MG63 (cell line): ENCODE results near the gene TINAG. TPM values are rescaled to one million over a fixed set of nuclear protein-coding genes. Genes with fewer than 3 reads are reported as not detected.
"Not testable (repeated sequence)": the region's sequence is repeated elsewhere in the genome, so short reads cannot be mapped to it uniquely, and the experiment has no call there.

Experiments
- DNase-seq: peaks from one replicate; pipeline ENCODE4 v3.0.0-alpha.2; 2020
- H3K27me3 ChIP-seq: fragments of 250-450 bp; sonication (Bioruptor Pico); 2 replicates; pipeline ENCODE4 v1.5.1; 2020; ENCODE audit warnings: mild to moderate bottlenecking, moderate library complexity
- H3K36me3 ChIP-seq: fragments of 250-450 bp; sonication (Bioruptor Pico); 2 replicates; pipeline ENCODE4 v1.5.1; 2020; ENCODE audit warnings: mild to moderate bottlenecking, moderate library complexity
- H3K4me3 ChIP-seq: fragments of 250-450 bp; sonication (Bioruptor Pico); 2 replicates; pipeline ENCODE4 v1.5.1; 2020; ENCODE audit warnings: mild to moderate bottlenecking, moderate library complexity
- H3K9me3 ChIP-seq: fragments of 250-450 bp; sonication (Bioruptor Pico); 2 replicates; pipeline ENCODE4 v1.5.1; 2020; ENCODE audit warnings: mild to moderate bottlenecking, moderate library complexity
- total RNA-seq: library from RNA; depleted of rRNA; stranded (reverse); fragments of >200 nt; shearing (Covaris generic); gene quantifications from 2 replicates; pipeline ENCODE4 v1.2.3, GENCODE V29; 2014; ENCODE audit warnings: low replicate concordance

Gene TINAG
- total RNA-seq, 1 experiment from 2014 or later: not detected

- Histone ChIP-seq H3K9me3 (no peaks in the 10 kb centered on the region), H3K36me3 (no peaks in the 10 kb centered on the region), H3K4me3 (no peak overlapping the region), H3K27me3 (no peaks in the 10 kb centered on the region)
- no peak for DNase-seq
These were observed 16.5 kb upstream of the TINAG start for GRCh38 chr6:54291738-54292137.

DNA sequence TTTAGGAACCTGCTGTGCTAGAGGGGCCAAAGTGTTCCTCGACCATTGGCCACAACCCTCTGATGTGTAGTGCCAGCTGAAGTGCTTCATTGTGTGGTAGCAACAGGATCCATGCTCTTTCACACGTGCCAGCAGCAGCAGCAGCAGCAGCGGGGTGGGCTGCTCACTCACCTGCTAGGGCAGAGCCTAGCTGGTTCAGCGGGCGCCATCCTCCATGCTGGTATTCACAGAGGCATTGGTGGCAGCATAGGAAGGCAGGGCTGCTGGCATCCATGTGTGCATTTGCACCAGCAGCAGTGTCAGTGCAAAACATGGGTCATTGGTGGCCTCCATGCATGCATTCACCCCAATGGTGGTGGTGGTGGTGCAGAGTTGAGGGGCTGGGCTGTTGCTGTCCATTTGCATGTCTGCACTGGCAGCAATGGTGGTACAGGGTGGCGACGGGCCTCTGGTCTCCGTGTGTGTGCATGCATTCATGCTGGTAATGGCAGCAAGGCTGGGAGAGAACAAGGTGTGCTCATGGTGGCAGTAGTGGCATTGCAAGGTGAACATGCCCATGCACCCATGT is 13.2 kb upstream of the TINAG start:
- no peaks in the 10 kb centered on the region for H3K9me3 ChIP-seq
- no peak for DNase-seq
- no peaks in the 10 kb centered on the region for H3K27me3 ChIP-seq
- H3K4me3 ChIP-seq: no peak overlapping the region
- no peaks in the 10 kb centered on the region for H3K36me3 ChIP-seq

DNA sequence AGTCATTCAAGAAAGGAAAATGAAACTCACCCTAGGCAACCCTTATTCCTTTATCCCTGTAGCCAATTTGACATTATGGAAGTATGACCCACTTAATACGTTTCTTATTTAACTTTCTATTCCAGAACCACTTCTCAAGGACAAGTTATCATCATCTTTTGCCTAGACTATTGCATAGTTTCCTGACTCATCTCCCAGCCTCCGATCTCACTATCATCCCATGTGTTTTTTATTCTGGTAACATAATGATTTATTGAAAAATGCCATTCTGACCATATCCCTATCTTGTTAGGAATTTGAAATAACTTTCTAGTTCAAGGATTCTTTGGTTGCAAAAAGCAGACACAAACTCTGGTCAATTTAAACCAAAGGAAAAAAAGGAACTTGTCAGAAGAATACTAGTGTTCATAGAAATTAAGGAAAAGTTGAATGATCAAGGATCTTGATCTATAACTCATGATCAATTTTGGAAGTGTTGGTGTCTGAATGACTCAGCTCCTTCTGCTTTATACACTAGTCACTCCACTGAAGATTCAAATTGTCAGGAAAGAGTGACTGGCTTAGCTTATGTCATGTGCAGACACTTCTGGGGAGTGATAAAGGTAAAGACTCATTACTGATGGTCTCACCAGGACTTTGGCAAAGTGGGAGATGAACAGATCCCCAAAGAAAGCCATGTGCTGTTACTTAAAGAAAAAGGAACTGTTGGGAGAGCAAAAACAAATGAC is 8.5 kb upstream of the TINAG start:
- no peaks in the 10 kb centered on the region for H3K27me3 ChIP-seq
- DNase-seq: no peak
- H3K9me3 ChIP-seq: no peaks in the 10 kb centered on the region
- no peak overlapping the region for H3K4me3 ChIP-seq
- no peaks in the 10 kb centered on the region for H3K36me3 ChIP-seq

DNA sequence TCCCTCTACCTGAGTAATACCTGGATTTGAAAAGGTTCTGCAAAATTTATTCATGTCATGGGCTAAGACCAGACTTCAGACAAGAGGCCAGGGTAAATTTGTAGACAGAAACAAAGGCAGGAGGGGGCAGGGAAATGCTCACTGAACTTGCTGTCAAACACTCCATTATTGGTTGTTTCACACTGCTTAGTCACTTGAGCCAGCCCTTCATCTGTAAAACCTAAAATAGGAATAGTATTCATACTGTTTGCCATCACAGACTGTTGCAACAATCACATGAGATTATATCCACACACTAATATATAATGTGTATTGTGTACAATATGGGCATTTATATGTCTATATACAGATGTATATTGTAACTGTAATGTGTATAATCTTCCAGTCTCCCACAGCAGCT is 6.5 kb upstream of the TINAG start:
- no peaks in the 10 kb centered on the region for H3K36me3 ChIP-seq
- H3K4me3 ChIP-seq: no peak overlapping the region
- no peaks in the 10 kb centered on the region for H3K27me3 ChIP-seq
- no peak for DNase-seq
- H3K9me3 ChIP-seq: no peaks in the 10 kb centered on the region

DNA sequence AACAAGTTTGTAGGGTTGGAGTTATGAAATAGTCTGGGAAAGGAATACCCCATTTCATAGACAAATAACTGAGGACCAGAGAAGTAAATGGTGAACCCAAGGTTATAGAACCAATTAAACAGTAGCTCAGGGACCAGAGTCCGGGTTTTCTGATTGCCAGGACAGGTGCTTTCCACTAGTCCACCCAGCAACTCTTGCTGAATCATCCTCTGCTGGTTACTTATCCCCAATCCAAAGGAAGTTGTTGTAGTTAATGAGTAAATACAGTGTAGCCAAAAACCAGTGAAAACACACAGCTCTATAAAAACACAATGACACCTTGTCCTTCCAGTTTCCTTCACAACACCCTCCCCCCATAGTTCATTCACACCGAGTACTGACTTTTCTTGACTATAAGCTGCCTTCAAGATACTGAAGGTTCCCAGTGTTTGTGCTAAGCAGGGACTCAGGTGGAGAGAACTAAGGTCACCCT is 766 bp upstream of the TINAG start:
- no peak for DNase-seq
- H3K4me3 ChIP-seq: no peak overlapping the region
- no peaks in the 10 kb centered on the region for H3K9me3 ChIP-seq
- no peaks in the 10 kb centered on the region for H3K36me3 ChIP-seq
- no peaks in the 10 kb centered on the region for H3K27me3 ChIP-seq

DNA sequence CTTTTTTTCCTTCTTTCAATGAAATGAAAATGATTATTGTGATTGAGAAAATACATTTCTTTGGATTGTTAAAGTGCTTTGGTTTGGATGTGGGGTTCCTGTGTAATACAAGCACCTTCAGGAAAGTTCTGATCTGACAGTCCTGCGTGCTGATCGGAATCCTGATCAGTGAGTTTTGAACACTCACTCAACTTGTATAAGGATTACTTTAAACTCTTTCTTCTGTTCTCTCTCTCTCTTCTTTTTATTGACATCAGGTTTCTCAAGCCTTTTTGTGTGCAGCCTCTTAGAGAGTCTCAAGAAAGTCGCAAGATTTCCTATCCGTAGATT is 710 bp downstream of the TINAG start:
- H3K36me3 ChIP-seq: no peaks in the 10 kb centered on the region
- DNase-seq: no peak
- H3K9me3 ChIP-seq: no peaks in the 10 kb centered on the region
- no peak overlapping the region for H3K4me3 ChIP-seq
- H3K27me3 ChIP-seq: no peaks in the 10 kb centered on the region

DNA sequence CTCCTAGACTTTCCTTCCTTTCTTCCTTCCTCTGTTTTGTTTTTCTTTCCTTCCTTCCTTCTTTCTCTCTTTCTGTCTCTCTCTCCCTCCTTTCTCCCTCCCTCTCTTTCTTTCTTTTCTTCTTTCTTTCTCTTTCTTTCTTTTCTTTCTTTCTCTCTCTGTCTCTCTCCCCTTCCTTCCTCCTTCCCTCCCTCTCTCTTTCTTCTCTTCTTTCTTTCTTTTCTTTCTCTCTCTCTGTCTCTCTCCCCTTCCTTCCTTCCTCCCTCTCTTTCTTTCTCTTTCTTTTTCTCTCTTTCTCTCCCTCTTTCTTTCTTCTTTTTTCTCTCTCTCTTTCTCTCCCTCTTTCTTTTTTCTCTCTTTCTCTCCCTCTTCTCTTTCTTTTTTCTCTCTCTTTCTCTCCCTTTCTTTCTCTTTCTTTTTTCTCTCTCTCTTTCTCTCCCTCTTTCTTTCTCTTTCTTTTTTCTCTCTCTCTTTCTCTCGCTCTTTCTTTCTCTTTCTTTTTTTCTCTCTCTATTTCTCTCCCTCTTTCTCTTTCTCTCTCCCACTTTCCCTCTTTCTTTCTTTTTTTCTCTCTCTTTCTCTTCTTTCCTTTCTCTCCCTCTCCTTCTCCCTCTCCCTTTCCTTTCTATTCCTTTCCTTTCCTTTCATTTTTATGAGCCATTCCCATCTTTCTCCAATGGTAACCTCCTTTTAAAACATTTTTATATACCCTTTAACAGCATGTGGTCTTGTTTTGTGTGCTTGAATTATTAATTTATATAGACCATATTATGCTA is 2.3 kb downstream of the TINAG start:
- H3K4me3 ChIP-seq: no peak overlapping the region
- H3K27me3 ChIP-seq: no peaks in the 10 kb centered on the region
- H3K36me3 ChIP-seq: no peaks in the 10 kb centered on the region
- no peak for DNase-seq
- no peaks in the 10 kb centered on the region for H3K9me3 ChIP-seq

DNA sequence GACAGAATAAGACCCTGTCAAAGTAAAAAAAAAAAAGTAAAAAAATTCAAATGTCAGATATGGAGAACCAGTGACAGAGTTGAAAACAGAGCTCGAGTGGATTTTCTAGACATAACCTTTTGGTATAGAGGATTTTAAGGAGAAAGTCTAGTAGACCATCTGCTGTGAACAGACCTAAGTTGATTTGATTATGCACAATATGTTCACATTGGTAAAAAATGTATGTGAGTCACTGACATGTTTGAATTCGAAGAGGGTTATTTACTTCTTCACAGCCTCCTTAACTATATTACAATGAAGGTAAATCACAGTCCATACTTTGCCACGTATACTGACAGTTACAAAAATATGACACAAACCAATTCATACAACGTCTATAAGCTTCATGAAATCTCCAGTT is 7.4 kb downstream of the TINAG start:
- Histone ChIP-seq H3K9me3 (no peaks in the 10 kb centered on the region), H3K4me3 (no peak overlapping the region), H3K36me3 (no peaks in the 10 kb centered on the region), H3K27me3 (no peaks in the 10 kb centered on the region)
- no peak for DNase-seq

GRCh38 chr6:54320871-54321270 is 12.6 kb downstream of the TINAG start:
- DNase-seq: no peak
- Histone ChIP-seq H3K36me3 (no peaks in the 10 kb centered on the region), H3K9me3 (no peaks in the 10 kb centered on the region), H3K27me3 (no peaks in the 10 kb centered on the region), H3K4me3 (no peak overlapping the region)

- peak; percentile 4 for DNase-seq
- H3K4me3 ChIP-seq: no peak overlapping the region
- no peaks in the 10 kb centered on the region for H3K36me3 ChIP-seq
- no peaks in the 10 kb centered on the region for H3K27me3 ChIP-seq
- H3K9me3 ChIP-seq: no peaks in the 10 kb centered on the region
These were observed 19.4 kb downstream of the TINAG start for GRCh38 chr6:54327631-54328030.

- not testable (repeated sequence) for H3K27me3 ChIP-seq, H3K9me3 ChIP-seq, DNase-seq, H3K36me3 ChIP-seq, H3K4me3 ChIP-seq
These were observed 23.3 kb downstream of the TINAG start for GRCh38 chr6:54331571-54331970.

DNA sequence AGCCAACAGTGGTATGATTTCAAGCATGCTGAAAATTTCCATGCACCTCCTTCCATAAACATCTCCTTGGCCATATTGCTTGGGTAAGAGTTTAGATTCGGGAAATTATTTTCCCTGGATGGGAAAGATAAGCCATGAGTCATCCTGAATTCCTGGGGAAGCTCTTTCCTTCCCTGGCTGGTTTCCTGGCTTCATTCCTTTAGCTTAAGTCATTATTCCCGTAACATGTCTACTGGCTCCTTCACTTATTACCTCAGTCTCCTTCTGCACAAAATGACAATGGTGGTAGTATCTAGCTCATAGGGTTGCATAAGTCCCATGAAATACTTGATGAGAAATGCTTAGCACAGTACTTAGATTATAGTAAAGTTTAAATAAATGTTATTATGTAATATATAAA is 27.6 kb downstream of the TINAG start:
- no peaks in the 10 kb centered on the region for H3K27me3 ChIP-seq
- no peaks in the 10 kb centered on the region for H3K9me3 ChIP-seq
- H3K36me3 ChIP-seq: no peaks in the 10 kb centered on the region
- peak; percentile 25 for DNase-seq
- H3K4me3 ChIP-seq: no peak overlapping the region

DNA sequence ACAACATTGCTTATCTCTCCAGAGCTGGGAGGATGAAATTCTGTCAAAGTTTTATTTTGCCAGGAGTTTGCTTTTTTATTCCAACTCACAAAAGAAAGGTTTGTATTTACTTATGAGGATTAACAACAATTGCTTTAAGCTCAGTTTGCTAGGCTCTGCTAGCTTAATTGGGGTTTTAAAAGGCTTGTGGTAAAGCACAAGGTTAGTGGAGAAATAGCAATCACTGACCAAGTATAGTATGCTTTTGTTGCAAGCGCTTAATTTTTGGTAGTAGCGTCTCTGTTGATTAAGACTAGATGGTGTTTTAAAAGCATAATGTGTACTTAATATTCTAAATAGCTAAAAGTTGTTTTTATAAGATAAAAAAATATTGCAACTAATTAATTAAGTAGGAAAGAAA is 45.7 kb downstream of the TINAG start:
- H3K36me3 ChIP-seq: no peaks in the 10 kb centered on the region
- no peaks in the 10 kb centered on the region for H3K9me3 ChIP-seq
- no peaks in the 10 kb centered on the region for H3K27me3 ChIP-seq
- no peak for DNase-seq
- no peak overlapping the region for H3K4me3 ChIP-seq

GRCh38 chr6:54354608-54355007 is 46.4 kb downstream of the TINAG start:
- H3K9me3 ChIP-seq: no peaks in the 10 kb centered on the region
- H3K27me3 ChIP-seq: no peaks in the 10 kb centered on the region
- no peak for DNase-seq
- H3K36me3 ChIP-seq: no peaks in the 10 kb centered on the region
- no peak overlapping the region for H3K4me3 ChIP-seq

DNA sequence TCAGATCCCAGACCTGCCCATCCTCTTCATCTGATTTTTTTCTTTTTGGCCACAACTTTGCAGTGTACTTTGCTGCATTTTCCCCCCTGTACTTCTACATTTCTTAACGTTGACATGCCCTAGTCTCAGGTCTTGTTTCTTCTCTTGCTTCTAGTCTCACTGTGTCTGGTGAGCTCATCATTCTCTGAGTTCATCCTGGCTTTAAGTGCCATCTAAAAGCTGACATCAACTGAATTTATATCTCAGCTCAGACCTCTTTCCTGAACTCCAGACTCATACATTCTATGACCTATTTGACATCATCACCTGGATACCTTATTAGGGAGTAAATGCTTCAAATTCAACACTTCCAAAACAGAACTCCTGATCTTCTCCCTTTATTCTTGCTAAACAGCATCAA is 48.9 kb downstream of the TINAG start:
- H3K36me3 ChIP-seq: no peaks in the 10 kb centered on the region
- H3K4me3 ChIP-seq: no peak overlapping the region
- DNase-seq: no peak
- no peaks in the 10 kb centered on the region for H3K27me3 ChIP-seq
- H3K9me3 ChIP-seq: no peaks in the 10 kb centered on the region

DNA sequence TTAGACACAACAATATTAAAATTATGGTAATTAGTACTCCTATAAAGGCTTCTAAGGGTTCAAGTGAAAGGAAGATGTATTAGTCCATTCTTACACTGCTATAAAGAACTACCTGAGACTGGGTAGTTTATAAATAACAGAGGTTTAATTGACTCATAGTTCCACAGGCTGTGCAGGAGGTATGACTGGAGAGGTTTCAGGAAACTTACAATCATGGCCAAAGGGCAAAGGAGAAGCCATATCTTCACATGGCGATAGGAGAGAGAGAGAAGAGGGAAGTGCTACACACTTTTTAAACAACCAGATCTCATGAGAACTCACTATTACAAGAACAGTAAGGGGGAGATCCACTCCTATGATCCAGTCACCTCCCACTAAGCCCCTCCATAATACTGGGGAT is 52.9 kb downstream of the TINAG start:
- H3K4me3 ChIP-seq: no peak overlapping the region
- H3K36me3 ChIP-seq: no peaks in the 10 kb centered on the region
- no peaks in the 10 kb centered on the region for H3K27me3 ChIP-seq
- no peaks in the 10 kb centered on the region for H3K9me3 ChIP-seq
- no peak for DNase-seq

- H3K36me3 ChIP-seq: no peaks in the 10 kb centered on the region
- DNase-seq: no peak
- H3K27me3 ChIP-seq: no peaks in the 10 kb centered on the region
- H3K4me3 ChIP-seq: no peak overlapping the region
- no peaks in the 10 kb centered on the region for H3K9me3 ChIP-seq
These were observed 53.5 kb downstream of the TINAG start for GRCh38 chr6:54361734-54362133.
